LHCN-M2 (cell line): Measurements from ENCODE around the gene MXI1. TPM values are rescaled to one million over a fixed set of nuclear protein-coding genes. Genes with fewer than 3 reads are reported as not detected.
A peak's percentile ranks its signal among the peaks of the same experiment; 100 is the strongest.

ENCODE experiments used
- DNase-seq: peaks from one replicate; pipeline ENCODE4 v3.0.0-alpha.2; 2012; ENCODE audit warnings: low read depth
- polyA plus RNA-seq: library from polyadenylated mRNA; unstranded; fragments of >200 nt; gene quantifications from one replicate; pipeline ENCODE4 v1.2.1, GENCODE V29; 2012; ENCODE audit warnings: missing spikeins
- total RNA-seq: library from RNA; depleted of rRNA; stranded (reverse); fragments of >200 nt; gene quantifications from 2 replicates; pipeline ENCODE4 v1.2.3, GENCODE V29; 2014; rRNA removed

Gene MXI1
- 9.7 and 10.6 TPM in 2 replicates for total RNA-seq
- polyA plus RNA-seq: 7.0 TPM

DNA sequence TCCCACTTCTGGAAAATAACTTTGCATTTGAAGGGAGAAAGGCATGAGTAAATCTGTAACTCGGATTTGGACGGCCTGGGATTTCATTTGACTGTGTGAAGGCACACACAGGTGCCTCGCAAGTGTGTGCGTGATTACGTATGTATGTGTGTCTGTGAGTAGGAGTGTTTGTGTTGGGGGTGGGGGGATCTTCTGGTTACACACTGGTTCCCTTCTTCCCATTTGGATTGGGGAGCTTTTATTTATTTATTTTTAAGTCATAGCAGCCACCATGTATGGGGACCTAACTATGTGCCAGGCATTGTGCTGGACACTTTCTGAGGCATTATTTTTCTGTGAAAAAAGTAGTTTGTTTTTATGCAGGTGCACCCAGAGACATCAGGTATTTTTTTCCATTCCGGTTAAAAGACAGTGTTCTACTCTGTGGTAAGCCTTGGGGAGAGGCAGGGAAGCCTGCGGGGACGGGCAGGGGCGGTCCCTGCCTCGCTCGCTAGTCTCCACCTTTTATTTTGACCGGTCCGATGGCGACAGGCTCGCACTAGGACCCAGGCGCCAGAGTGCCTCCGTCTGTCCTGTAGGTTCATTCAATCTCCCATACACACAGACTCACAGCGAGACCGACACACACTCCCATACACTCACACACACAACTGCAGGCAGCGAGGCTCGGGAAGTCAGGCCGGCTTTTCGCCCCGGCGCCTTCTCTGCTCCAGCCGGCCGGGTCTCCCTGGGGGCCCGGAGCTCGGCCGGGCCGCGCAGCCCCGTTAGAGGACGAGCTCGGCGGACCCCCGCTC lies at the start of gene MXI1:
Gene MXI1 (plus strand): TSS at position 595 of the 794 bp plus-strand sequence. CDS start 204 bp downstream, outside the sequence.
- DNase-seq: peak; percentile 81

DNA sequence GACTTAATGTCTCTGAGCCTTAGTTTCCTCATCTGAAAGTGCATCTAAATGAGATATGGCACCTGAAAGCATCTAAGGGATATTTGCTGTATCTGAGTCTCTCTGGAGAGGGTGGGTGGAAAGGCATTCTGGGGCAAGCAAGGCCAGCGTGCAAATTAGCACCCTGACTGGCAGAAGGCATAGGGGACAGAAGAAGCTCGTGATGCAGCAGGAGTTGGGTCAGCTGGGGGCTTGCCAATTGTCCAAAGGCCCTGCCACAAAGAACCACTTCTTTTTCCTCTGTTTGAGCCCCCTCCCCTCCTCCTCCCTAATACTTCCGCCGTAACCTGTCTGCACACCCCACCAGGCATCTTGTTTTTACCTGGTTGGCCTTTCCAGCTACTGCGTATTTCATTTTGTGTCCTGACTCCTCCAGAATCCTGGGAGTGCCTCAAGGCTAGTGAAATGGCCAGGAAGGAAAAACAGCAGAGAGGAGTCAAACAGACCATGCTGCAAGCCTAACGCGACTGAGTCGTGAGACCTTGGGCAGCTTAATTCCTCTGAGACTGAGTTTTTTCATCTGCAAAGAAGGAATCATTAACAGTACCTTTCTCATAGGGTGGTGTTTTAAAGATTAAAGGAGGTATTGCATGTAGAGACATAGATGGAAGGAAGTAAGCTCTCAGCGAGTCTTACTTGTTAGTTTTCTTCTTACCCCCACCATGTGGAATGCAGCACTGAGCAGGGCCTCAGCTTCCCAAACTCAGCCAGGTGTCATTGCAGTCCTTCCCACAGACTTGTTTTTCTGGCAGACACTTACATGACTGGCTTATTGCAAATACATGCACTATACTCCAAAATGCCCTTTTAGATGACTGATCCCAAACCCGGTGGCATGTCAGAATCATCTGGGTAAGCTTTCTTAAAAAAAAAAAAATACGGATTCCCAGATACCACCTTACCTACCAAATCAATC lies 49.1 kb upstream of the MXI1 start:
- DNase-seq: no peak

DNA sequence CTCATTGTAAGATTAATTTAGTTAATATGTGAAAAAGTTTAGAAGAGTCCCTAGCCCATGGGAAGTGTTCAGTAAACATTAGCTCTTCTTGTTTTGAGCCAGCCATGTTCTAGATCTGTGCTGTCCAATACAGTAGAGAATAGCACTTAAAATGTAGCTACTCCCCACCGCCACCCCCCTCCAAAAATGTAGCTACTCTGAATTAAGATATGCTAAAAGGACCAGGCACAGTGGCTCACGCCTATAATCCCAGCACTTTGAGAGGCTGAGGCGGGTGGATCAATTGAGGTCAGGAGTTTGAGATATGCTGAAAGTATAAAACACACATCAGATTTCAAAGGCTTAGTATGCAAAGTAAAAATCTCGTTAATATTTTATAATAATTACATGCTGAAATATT lies 47.3 kb upstream of the MXI1 start:
- DNase-seq: no peak

DNA sequence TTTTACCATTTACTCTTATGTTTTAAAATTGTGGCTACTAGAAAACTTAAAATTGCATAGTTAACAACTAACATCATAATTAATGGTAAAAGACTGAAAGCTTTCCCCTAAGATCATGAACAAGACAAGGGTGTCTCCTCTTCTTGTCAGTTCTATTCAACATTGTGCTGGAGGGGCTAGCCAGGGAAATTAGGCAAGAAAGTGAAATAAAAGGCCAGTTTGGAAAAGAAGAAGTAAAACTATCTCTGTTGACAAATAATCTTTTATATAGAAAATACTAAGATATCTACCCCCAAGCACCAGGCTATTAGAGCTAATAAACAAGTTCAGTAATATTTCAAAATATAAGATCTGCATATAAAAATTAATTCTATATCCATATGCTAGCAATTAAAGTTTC lies 46.9 kb upstream of the MXI1 start:
- no peak for DNase-seq

DNA sequence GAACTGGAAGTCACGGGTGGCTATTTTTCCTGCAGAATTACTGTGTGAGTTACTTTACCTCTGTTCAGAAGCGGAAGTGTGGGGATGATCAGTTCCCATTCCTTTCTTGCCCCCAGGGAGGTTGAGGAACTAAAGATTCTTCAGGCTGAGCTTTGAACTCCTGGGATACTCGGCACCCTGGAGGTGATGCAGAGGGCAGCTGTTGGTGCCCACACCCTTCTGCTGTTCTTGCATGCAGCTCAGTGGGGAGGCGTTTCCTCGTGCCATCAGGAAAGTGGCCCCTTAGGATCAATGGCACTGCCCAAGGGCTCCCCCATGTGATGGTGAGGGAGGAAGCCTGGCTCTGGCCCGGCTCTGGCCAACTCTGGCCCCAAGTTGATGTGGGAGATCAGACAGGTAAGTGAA lies 44.7 kb upstream of the MXI1 start:
- no peak for DNase-seq

DNA sequence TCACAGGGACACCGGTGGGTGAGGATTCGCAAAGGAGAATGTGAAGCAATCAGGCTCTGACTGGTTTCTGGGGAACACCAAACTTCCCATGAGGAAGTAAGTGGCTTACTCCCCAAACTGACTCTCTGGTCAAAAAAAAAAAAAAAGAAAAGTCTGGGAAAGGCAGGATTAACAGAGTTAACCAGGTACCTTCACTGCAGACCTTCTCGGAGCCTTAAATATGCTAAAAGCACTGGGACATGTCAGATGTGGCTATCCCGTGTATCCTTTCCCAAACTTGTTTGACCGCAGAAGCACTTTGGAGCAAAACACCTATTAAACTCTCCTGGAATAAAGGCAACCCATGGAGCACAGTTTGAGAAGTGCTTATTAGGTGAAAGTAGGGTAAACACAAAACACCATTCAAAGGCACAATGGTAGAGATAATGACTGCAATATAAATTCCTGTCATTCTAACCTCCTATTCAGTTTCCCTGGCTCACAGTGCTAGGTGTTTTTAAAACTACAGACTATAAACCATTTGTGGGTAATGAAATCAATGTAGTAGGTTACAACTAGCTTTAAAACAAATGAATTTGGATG lies 44.1 kb upstream of the MXI1 start:
- DNase-seq: no peak

DNA sequence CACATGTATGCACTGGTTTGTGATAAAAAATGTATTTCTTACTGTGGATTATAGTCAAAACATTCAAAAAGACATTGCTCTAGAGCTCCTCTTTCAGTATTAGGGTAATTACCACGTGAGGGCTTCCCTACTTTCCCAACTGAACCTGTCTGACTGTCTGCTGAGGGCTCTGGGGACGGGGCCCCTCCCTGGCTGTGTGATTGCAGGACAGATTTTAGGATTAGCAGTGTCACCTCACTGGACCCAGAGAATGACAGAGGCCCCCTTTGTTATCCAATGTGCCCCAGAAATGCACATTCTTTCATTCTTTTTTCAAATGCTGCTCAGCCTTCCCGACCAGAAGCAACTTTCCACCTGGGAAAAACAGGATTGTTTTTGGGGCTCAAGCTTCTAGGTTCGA lies 43.6 kb upstream of the MXI1 start:
- no peak for DNase-seq

DNA sequence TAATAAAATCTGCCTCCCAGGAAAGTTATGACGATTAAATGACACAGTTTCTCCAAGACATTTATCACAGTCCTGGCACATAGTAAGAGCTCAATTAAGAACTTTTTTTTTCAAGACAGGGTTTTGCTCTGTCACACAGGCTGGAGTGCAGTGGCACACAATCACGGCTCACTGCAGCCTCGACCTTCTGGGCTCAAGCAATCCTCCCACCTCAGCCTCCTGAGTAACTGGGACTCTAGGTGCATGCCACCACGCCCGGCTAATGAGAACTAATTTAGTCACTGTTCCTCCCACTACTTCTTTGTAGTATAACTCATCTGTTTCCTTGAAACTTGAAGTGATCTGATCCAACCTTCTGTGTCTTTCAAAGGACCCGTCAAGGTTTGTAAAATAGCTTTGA lies 42.2 kb upstream of the MXI1 start:
- DNase-seq: no peak

DNA sequence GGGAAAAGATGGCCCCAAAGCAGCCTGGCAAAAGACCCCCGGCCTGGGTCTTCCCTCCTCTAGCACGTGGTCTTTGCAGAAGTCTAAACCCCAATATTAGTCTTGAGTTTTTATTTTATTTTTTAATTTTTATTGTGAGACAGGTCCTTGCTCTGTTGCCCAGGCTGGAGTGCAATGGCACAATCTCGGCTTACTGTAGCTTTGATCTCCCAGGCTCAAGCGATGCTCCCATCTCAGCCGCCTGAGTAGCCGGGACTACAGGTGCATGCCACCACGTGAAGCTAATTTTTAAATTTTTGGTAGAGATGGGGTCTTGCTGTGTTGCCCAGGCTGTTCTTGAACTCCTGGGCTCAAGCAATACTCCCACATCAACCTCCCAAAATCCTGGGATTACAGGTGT lies 40.3 kb upstream of the MXI1 start:
- DNase-seq: no peak

DNA sequence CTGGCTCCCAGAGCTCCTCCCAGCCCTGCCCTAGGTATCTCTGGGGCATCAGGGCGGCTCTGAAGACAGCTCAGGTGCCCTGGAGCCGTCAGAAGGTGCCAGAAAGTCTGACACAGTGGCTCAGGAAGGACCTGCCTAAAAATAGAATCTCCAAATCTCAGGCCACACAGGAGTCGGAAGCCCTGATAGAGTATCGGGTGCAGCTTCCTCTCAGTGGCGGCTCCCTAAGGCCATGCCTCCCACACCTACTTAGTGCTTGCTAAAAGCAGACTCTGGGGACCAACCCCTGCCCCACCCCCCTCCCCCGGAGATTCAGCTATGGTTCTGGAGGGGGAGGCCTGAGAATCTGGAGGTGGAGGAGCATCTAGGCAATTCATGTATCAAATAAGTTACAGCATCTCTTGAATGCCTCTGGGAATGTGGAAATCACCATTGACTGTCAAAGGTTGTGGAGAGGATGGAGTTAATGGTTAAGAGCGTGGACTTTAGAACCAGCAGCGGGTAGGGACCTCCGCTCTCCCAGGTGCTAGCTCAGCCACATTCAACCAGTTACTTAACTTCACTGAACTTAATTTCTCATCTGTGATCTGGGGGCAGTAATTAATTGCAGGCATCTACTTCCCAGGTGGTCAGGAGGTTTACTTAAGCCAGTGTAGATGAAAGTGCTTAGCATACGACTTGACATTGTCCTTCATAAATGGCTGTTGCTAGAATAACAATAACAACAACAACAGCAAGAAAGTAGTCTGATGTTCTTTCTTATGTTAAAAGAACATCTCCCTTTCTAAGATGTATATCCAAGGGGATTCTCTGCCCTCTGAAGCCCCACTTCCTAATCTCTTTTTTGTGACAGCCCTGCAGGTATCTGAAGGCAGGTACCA lies 38.6 kb upstream of the MXI1 start:
- DNase-seq: no peak

DNA sequence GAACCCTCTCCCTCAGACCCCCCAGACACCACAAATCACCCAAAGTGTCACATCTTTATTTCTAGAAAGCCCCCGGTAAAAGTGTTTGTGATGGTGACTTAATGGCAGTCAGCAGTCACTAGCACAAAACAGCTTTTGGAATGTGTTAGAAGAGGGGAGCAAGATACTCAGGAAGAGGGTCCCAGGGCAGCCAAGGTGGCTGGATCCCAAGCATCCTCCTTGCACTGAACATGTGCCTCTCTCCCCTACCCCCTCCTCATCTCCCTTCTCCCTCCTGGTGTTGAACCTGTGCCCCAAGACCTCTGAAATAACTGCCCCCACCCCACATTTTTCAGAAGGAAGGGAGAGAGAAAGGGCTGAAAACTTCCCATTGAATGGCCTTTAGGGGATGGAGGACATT lies 37.8 kb upstream of the MXI1 start:
- DNase-seq: no peak

DNA sequence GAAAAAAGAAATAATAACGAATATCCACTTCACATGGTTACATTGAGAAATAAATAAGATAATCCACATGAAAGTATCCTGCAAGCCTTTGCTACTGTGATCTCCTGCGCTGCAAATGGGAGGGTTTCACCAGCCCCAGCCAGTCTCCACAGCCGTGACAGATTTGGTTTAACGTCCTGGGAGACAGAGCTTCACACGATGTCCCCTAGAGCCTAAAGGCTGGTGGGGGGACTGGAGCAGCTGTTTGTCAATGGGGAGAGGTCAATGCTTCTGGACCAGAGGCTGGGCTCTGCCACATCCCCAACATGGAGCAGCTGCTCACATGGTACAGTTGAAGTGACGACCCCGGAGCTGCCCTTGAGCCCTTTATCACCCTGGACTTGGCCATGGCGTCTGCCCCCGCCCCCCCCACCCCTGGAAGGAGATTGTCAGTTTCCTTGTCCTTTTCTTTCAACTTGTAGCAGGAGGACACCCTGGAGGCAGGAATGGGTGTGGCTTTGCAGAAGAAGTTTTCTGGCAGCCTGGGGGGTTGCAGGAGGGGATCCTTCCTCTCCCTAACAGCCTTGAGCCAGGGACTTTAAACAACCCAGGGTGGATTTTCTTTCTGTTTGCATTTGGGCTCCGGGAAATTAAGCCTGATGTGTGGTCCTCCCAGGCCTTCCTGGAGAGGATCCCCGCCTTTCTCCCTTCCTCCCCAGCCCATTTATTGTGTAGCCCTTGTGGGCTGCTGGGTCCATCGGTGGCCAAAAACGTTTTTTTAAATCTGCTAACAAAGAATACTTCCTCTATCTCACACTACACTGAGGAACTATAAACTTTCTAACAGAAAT lies 37.0 kb upstream of the MXI1 start:
- DNase-seq: no peak

DNA sequence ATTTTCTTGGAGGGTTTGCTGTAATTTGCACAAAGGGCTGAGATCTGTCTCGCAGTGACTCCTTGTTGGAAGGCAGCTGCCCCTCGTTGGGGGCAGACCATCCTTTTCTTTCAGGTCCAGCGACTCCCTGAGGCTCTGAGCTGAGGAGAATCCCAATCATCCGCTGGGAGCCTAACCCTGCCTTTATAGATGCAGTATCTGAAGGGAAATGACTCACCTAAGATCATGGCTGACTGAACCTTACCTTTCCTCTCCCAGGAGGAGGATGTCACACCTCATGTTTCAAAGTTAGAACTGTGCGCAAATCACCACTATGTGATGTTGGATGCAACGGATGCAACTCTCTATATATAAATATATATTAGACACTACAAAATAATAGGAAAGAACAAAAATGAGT lies 36.4 kb upstream of the MXI1 start:
- no peak for DNase-seq

DNA sequence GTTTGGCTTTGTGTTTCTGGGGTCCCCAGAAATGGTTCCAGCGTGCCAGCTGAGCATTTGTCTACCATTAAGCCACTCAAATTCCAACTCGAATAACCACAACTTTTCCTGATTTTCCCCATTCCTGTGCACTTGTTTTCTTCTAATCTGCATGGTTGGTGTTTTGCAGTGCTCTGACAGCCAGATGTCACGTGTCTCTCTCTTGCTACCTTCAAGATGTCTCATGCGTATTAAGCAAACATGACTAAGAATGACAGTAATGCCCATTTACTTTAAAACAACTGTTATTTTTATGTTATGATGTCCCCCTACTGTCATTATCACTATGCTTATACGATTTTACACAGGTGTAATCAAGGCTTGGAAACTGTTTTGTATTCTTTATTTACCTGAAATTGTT lies 35.2 kb upstream of the MXI1 start:
- DNase-seq: peak; percentile 19

DNA sequence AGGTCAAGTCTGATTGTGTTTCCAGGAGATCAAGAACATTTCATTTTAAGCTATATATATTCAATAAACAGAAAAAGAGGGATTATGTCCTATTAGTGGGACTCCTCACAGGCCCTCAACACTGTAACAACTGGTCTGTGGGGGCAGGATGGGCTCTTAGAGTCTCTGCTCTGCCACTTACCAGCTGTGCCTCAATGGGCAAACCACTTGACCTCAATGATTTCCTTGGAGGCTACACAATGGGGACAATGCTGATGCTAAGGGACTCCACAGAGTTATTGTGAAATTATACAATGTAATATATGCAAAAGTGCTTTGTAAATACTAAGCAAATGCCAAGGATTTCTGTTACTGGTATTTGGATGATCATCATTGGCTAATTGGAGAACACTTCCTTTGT lies 33.2 kb upstream of the MXI1 start:
- DNase-seq: no peak

DNA sequence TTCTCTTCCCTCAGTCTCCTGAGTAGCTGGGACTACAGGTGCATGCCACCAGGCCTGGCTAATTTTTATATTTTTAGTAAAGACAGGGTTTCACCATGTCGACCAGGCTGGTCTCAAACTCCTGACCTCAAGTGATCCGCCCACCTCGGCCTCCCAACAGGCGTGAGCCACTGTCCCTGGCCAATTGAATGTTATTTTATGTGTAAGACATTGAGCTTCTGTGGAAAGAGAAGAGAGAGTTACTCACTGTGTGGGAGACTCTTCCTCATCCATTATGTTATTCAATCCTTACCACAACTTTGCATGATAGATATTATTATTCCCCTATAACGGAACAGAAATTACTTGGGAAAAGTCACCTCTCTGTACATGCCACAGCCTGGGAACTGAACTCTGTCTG lies 32.6 kb upstream of the MXI1 start:
- no peak for DNase-seq

DNA sequence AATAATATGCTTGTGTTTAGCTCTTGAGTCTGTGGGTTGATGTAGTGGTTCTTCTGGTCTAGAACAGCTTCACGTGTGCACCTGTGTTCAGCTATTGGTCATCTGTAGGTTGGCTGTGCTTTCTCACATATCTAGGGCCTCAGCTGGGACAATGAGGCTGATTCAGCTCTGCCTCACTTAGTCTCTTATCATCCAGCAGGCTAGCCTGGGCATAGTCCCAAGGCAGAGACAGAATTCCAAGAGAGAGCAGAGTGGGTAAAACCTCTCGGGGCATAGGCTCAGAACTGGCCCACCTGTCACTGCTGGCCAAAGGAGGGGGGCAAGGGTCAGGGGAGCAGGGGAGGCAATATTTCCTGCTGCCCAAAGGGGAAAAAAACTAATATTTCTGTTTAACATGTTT lies 32.0 kb upstream of the MXI1 start:
- DNase-seq: peak; percentile 34

DNA sequence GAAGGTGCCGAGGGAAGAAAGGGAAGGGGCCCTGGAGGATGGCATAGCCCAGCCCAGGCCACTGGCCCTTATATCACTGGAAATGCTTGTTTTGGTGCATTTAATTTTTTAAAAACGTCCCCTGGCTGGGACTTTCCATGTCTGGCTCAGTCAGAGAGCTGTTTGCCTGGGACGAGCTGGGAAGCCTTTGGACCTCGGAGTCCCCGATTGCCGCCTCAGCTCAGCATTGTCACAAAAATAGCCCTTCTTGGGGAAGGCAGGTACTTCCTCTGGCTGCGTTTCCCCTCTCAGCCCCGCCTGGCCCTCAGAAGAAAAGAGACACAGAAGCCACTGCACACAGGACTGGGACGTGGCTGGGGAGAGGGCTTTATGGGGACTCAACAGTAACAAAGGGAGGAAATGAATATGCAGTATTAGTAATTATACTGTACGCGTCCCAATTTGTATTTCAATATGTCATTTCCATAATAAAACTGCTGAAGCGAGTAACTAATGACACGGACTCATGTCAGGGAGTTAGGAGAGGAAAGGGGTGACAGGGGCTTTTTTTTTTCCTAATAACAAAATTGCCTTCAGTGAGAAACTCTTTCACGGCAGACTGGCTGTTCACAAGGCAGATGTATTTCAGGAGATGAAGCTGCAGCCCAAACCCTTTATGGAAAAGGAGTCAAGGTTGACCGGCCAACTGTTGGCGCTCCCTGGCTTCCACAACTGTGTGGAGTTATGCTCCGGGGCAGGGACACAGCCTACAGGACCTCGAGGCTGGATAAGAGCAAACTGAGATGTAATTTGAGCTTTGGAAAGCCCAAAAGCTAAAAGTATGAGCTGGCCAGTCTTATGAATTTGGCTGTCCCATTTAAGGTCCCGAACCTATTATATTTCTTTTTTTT lies 31.0 kb upstream of the MXI1 start:
- DNase-seq: no peak

DNA sequence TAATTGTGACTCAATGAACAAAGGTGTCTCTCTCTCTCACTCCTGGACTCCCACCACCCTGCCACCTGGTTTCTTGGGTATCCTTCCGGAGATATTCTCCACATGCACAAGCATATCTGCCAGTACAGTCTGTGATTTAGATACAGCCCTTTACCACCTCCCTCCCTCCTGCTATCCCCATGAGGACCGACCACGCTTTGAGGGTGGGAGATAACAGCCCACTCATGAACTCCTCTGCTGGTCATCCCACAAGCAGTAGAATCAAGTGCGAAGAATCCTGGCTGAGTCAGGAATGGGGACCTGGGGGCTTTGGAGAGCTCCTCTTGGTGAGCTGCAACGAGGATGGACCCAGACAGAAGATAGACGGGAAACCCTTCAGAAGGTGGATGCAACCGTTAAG lies 28.2 kb upstream of the MXI1 start:
- no peak for DNase-seq
